ENCODE measurements around the gene DACT2.

Gene DACT2

DNA sequence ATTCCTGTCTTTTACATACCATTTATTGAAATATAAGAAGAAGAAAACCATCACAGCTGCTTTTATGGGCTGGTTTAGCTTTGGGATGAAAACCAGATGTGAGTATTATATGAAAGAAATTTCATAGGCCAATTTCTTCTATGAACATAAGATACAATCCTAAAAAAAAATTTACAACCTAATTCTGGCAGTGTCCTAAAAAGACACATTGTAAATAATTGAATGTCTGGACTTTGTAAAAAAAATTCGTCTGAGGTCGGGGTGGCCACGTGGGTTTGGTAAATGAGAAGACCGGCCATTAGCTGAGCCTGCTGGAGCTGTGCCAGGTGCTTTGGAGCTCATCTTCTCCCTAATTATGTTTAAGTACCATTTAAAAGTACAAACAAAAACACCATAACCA lies 26.8 kb downstream of the DACT2 start:
- ATAC-seq, result no peak
- TF ChIP-seq, protein P1, sequence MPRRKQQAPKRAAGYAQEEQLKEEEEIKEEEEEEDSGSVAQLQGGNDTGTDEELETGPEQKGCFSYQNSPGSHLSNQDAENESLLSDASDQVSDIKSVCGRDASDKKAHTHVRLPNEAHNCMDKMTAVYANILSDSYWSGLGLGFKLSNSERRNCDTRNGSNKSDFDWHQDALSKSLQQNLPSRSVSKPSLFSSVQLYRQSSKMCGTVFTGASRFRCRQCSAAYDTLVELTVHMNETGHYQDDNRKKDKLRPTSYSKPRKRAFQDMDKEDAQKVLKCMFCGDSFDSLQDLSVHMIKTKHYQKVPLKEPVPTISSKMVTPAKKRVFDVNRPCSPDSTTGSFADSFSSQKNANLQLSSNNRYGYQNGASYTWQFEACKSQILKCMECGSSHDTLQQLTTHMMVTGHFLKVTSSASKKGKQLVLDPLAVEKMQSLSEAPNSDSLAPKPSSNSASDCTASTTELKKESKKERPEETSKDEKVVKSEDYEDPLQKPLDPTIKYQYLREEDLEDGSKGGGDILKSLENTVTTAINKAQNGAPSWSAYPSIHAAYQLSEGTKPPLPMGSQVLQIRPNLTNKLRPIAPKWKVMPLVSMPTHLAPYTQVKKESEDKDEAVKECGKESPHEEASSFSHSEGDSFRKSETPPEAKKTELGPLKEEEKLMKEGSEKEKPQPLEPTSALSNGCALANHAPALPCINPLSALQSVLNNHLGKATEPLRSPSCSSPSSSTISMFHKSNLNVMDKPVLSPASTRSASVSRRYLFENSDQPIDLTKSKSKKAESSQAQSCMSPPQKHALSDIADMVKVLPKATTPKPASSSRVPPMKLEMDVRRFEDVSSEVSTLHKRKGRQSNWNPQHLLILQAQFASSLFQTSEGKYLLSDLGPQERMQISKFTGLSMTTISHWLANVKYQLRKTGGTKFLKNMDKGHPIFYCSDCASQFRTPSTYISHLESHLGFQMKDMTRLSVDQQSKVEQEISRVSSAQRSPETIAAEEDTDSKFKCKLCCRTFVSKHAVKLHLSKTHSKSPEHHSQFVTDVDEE (CRISPR knock-in tag; IDR thresholded peaks at IDR 0.05), result no peak
- TF ChIP-seq, protein P2, sequence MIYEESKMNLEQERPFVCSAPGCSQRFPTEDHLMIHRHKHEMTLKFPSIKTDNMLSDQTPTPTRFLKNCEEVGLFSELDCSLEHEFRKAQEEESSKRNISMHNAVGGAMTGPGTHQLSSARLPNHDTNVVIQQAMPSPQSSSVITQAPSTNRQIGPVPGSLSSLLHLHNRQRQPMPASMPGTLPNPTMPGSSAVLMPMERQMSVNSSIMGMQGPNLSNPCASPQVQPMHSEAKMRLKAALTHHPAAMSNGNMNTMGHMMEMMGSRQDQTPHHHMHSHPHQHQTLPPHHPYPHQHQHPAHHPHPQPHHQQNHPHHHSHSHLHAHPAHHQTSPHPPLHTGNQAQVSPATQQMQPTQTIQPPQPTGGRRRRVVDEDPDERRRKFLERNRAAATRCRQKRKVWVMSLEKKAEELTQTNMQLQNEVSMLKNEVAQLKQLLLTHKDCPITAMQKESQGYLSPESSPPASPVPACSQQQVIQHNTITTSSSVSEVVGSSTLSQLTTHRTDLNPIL (CRISPR knock-in tag; IDR thresholded peaks at IDR 0.05; ENCODE audit: low read depth), result no peak
- TF ChIP-seq ZFP3 (CRISPR knock-in tag; IDR thresholded peaks at IDR 0.05) (no peak), TOX (CRISPR knock-in tag; IDR thresholded peaks at IDR 0.05; ENCODE audit: borderline replicate concordance) (no peak), ISL1 (CRISPR knock-in tag; IDR thresholded peaks at IDR 0.05) (no peak), ESRRG (CRISPR knock-in tag; IDR thresholded peaks at IDR 0.05) (no peak), ZNF565 (CRISPR knock-in tag; conservative IDR thresholded peaks at IDR 0.05; ENCODE audit: low read depth) (no peak), CSDC2 (CRISPR knock-in tag; IDR thresholded peaks at IDR 0.05) (no peak), BACH2 (CRISPR knock-in tag; IDR thresholded peaks at IDR 0.05; ENCODE audit: borderline replicate concordance) (no peak), TCF4 (CRISPR knock-in tag; IDR thresholded peaks at IDR 0.05; ENCODE audit: borderline replicate concordance) (no peak; the same call in 1 of the 2 replicates), GLIS3 (CRISPR knock-in tag; IDR thresholded peaks at IDR 0.05) (no peak), RARB (CRISPR knock-in tag; IDR thresholded peaks at IDR 0.05) (no peak), OSR1 (CRISPR knock-in tag; IDR thresholded peaks at IDR 0.05) (no peak), ARNTL (CRISPR knock-in tag; IDR thresholded peaks at IDR 0.05; ENCODE audit: borderline replicate concordance, low read depth) (no peak), ZNF70 (CRISPR knock-in tag; IDR thresholded peaks at IDR 0.05) (no peak), PPARA (CRISPR knock-in tag; IDR thresholded peaks at IDR 0.05; ENCODE audit: borderline replicate concordance) (no peak), ZFP30 (CRISPR knock-in tag; IDR thresholded peaks at IDR 0.05) (no peak), ZNF8 (CRISPR knock-in tag; IDR thresholded peaks at IDR 0.05) (no peak)
- TF ChIP-seq, protein P3, sequence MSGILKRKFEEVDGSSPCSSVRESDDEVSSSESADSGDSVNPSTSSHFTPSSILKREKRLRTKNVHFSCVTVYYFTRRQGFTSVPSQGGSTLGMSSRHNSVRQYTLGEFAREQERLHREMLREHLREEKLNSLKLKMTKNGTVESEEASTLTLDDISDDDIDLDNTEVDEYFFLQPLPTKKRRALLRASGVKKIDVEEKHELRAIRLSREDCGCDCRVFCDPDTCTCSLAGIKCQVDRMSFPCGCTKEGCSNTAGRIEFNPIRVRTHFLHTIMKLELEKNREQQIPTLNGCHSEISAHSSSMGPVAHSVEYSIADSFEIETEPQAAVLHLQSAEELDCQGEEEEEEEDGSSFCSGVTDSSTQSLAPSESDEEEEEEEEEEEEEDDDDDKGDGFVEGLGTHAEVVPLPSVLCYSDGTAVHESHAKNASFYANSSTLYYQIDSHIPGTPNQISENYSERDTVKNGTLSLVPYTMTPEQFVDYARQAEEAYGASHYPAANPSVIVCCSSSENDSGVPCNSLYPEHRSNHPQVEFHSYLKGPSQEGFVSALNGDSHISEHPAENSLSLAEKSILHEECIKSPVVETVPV (CRISPR knock-in tag; IDR thresholded peaks at IDR 0.05), result no peak
- TF ChIP-seq, protein P4, sequence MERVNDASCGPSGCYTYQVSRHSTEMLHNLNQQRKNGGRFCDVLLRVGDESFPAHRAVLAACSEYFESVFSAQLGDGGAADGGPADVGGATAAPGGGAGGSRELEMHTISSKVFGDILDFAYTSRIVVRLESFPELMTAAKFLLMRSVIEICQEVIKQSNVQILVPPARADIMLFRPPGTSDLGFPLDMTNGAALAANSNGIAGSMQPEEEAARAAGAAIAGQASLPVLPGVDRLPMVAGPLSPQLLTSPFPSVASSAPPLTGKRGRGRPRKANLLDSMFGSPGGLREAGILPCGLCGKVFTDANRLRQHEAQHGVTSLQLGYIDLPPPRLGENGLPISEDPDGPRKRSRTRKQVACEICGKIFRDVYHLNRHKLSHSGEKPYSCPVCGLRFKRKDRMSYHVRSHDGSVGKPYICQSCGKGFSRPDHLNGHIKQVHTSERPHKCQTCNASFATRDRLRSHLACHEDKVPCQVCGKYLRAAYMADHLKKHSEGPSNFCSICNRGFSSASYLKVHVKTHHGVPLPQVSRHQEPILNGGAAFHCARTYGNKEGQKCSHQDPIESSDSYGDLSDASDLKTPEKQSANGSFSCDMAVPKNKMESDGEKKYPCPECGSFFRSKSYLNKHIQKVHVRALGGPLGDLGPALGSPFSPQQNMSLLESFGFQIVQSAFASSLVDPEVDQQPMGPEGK (CRISPR knock-in tag; IDR thresholded peaks at IDR 0.05; ENCODE audit: borderline replicate concordance), result no peak

DNA sequence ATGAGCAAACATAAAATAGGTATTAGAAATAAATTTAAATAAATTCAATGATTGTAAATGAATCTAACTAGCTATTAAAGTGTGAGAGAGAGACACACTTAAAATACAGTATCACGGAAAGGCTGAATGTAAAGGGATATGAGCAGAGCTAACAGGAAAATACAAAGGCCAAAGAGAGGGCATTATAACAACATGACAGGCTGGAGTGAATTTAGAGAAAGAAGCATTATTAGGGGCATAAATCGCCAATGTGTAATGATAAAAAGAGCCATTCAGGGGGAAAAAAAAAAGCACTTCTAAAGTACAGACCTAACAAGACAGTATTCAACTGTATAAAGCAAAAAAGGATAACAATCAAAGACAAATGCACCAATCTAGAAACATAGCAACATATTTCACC lies 28.1 kb downstream of the DACT2 start:
- TF ChIP-seq TOX (CRISPR knock-in tag; IDR thresholded peaks at IDR 0.05; ENCODE audit: borderline replicate concordance), result no peak
- no peak for TF ChIP-seq PPARA (CRISPR knock-in tag; IDR thresholded peaks at IDR 0.05; ENCODE audit: borderline replicate concordance)
- TF ChIP-seq ZNF565 (CRISPR knock-in tag; conservative IDR thresholded peaks at IDR 0.05; ENCODE audit: low read depth), result no peak
- TF ChIP-seq ZFP3 (CRISPR knock-in tag; IDR thresholded peaks at IDR 0.05), result no peak
- TF ChIP-seq SNAI2 (CRISPR knock-in tag; IDR thresholded peaks at IDR 0.05), result no peak
- TF ChIP-seq TCF4 (CRISPR knock-in tag; IDR thresholded peaks at IDR 0.05; ENCODE audit: borderline replicate concordance), result no peak
- no peak for ATAC-seq

DNA sequence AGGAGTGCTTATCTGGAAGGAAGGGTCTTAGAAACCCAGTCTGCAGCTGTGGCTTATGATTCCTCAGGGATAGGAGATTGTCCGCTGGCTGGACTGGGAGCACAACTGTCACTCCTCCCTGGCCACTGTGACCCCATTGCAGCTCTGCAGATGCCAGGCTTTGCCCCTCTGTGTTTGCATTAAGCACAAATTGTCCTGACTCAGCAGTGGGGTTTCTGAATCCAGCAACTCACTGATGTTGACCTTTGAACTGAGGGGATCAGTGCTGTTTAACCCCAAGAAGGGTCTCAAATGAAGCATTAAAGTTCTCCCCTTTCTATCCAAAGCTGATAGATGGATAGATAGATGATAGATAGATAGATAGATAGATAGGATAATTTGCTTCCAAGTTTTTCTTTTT lies 29.5 kb downstream of the DACT2 start:
- ATAC-seq, result no peak
- TF ChIP-seq, protein P1 (CRISPR knock-in tag; IDR thresholded peaks at IDR 0.05), result no peak
- no peak for TF ChIP-seq ZNF565 (CRISPR knock-in tag; conservative IDR thresholded peaks at IDR 0.05; ENCODE audit: low read depth)
- TF ChIP-seq, protein P2 (CRISPR knock-in tag; IDR thresholded peaks at IDR 0.05; ENCODE audit: low read depth), result no peak
- no peak for TF ChIP-seq PPARA (CRISPR knock-in tag; IDR thresholded peaks at IDR 0.05; ENCODE audit: borderline replicate concordance)
- TF ChIP-seq, protein P5, sequence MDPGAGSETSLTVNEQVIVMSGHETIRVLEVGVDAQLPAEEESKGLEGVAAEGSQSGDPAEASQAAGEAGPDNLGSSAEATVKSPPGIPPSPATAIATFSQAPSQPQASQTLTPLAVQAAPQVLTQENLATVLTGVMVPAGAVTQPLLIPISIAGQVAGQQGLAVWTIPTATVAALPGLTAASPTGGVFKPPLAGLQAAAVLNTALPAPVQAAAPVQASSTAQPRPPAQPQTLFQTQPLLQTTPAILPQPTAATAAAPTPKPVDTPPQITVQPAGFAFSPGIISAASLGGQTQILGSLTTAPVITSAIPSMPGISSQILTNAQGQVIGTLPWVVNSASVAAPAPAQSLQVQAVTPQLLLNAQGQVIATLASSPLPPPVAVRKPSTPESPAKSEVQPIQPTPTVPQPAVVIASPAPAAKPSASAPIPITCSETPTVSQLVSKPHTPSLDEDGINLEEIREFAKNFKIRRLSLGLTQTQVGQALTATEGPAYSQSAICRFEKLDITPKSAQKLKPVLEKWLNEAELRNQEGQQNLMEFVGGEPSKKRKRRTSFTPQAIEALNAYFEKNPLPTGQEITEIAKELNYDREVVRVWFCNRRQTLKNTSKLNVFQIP (CRISPR knock-in tag; IDR thresholded peaks at IDR 0.05; ENCODE audit: borderline replicate concordance, low read depth), result no peak
- TF ChIP-seq ISL1 (CRISPR knock-in tag; IDR thresholded peaks at IDR 0.05), result no peak
- no peak for TF ChIP-seq SNAI2 (CRISPR knock-in tag; IDR thresholded peaks at IDR 0.05)
- TF ChIP-seq, protein P4 (CRISPR knock-in tag; IDR thresholded peaks at IDR 0.05; ENCODE audit: borderline replicate concordance), result no peak
- no peak for TF ChIP-seq RARB (CRISPR knock-in tag; IDR thresholded peaks at IDR 0.05)
